Central memory CD4-positive, alpha-beta T cell (primary cell): ENCODE measurements around the gene MICAL2.

ENCODE experiments used
- DNase-seq: peaks from one replicate; pipeline ENCODE4 v3.0.0; 2022

Gene MICAL2

GRCh38 chr11:12290477-12290922, 180.1 kb downstream of the MICAL2 start:
- no peak for DNase-seq

- no peak for DNase-seq
Observed at GRCh38 chr11:12291313-12291712, 180.9 kb downstream of the MICAL2 start.

- no peak for DNase-seq
Observed at GRCh38 chr11:12291766-12292165, 181.4 kb downstream of the MICAL2 start.

GRCh38 chr11:12292766-12293165, 182.4 kb downstream of the MICAL2 start:
- no peak for DNase-seq

- no peak for DNase-seq
Observed at GRCh38 chr11:12293486-12293885, 183.1 kb downstream of the MICAL2 start.

- no peak for DNase-seq
Observed at GRCh38 chr11:12294613-12295012, 184.2 kb downstream of the MICAL2 start.

- DNase-seq, result no peak
Observed at GRCh38 chr11:12295943-12296342, 185.6 kb downstream of the MICAL2 start.

- no peak for DNase-seq
Observed at GRCh38 chr11:12298610-12299009, 188.2 kb downstream of the MICAL2 start.

- DNase-seq, result no peak
Observed at GRCh38 chr11:12301379-12301778, 191.0 kb downstream of the MICAL2 start.

- DNase-seq, result no peak
Observed at GRCh38 chr11:12303421-12304149, 193.2 kb downstream of the MICAL2 start.

GRCh38 chr11:12306830-12307229, 196.4 kb downstream of the MICAL2 start:
- no peak for DNase-seq

GRCh38 chr11:12312132-12312531, 201.7 kb downstream of the MICAL2 start:
- no peak for DNase-seq
